ENCODE results near the gene BUD23.

GRCh38 chr7:73730485-73730884 lies 47.1 kb downstream of the BUD23 start:
- TF ChIP-seq POLR2AphosphoS5 (IDR thresholded peaks at IDR 0.05; ENCODE audit: low read depth, low read length), result no peak
- no peak for TF ChIP-seq SIN3A (IDR thresholded peaks at IDR 0.05; ENCODE audit: borderline replicate concordance, insufficient read depth, low read length)
- TF ChIP-seq REST (IDR thresholded peaks at IDR 0.05; ENCODE audit: insufficient read depth in 1 of 2, low read depth in 2 of 2, low read length in 2 of 2), result no peak
- no peak for TF ChIP-seq TAF1 (IDR thresholded peaks at IDR 0.05; ENCODE audit: borderline replicate concordance, insufficient read depth, low read length)
- no peak for TF ChIP-seq FOXP2 (optimal IDR thresholded peaks at IDR 0.05; ENCODE audit: borderline replicate concordance, extremely low read depth, extremely low read length, insufficient read depth)

All from PFSK-1 (cell line).